HG02623 (cell line): Measurements from ENCODE around the gene KRTAP4-2.
"Not testable (repeated sequence)": the region's sequence is repeated elsewhere in the genome, so short reads cannot be mapped to it uniquely, and the experiment has no call there.

ENCODE experiments used
- ATAC-seq: cut with Tn5 transposase; IDR thresholded peaks from one replicate; pipeline ENCODE4 v1.9.1; 2021; ENCODE audit warnings: moderate library complexity; ENCODE audit not compliant: unreplicated experiment

KRTAP4-2 gene

GRCh38 chr17:41163828-41164227 is 14.2 kb downstream of the KRTAP4-2 start:
- no peak for ATAC-seq

- no peak for ATAC-seq
Measured at GRCh38 chr17:41160648-41161047, 17.4 kb downstream of the KRTAP4-2 start, which contains the start of gene KRTAP4-4. KRTAP4-4 (minus strand) TSS chr17:41160748; CDS start chr17:41160691, 57 bp downstream.

- ATAC-seq, result not testable (repeated sequence)
Measured at GRCh38 chr17:41160190-41160589, 17.8 kb downstream of the KRTAP4-2 start.

- no peak for ATAC-seq
Measured at GRCh38 chr17:41153856-41154255, 24.2 kb downstream of the KRTAP4-2 start.

GRCh38 chr17:41151525-41151924 is 26.5 kb downstream of the KRTAP4-2 start:
- no peak for ATAC-seq

- no peak for ATAC-seq
Measured at GRCh38 chr17:41150026-41150425, 28.0 kb downstream of the KRTAP4-2 start.

GRCh38 chr17:41149652-41149985 is 28.4 kb downstream of the KRTAP4-2 start, which contains the start of gene KRTAP4-5:
KRTAP4-5 (minus strand) TSS chr17:41149825; CDS start chr17:41149767, 58 bp downstream.
- no peak for ATAC-seq

GRCh38 chr17:41148971-41149651 is 28.9 kb downstream of the KRTAP4-2 start:
- ATAC-seq, result not testable (repeated sequence)

GRCh38 chr17:41147531-41148204 is 30.4 kb downstream of the KRTAP4-2 start:
- ATAC-seq, result no peak

GRCh38 chr17:41145261-41145660 is 32.8 kb downstream of the KRTAP4-2 start:
- no peak for ATAC-seq

- no peak for ATAC-seq
Measured at GRCh38 chr17:41144846-41145245, 33.2 kb downstream of the KRTAP4-2 start.

- ATAC-seq, result no peak
Measured at GRCh38 chr17:41141361-41141760, 36.7 kb downstream of the KRTAP4-2 start.

GRCh38 chr17:41140360-41141131 is 37.5 kb downstream of the KRTAP4-2 start, which contains the start of gene KRTAP4-6:
KRTAP4-6 (minus strand) TSS chr17:41140544; CDS start chr17:41140487, 57 bp downstream.
- ATAC-seq, result no peak

- not testable (repeated sequence) for ATAC-seq
Measured at GRCh38 chr17:41139865-41140264, 38.2 kb downstream of the KRTAP4-2 start.

- ATAC-seq, result no peak
Measured at GRCh38 chr17:41133880-41134735, 43.9 kb downstream of the KRTAP4-2 start.

- no peak for ATAC-seq
Measured at GRCh38 chr17:41131979-41132378, 46.0 kb downstream of the KRTAP4-2 start.
